ENCODE results near the gene CD6. TPM values are rescaled to one million over a fixed set of nuclear protein-coding genes. Genes with fewer than 3 reads are reported as not detected.

CD6 gene
- total and polyA plus RNA-seq, 8 donors: 1.1 to 2.8 (median 1.4) TPM; not detected in 2

DNA sequence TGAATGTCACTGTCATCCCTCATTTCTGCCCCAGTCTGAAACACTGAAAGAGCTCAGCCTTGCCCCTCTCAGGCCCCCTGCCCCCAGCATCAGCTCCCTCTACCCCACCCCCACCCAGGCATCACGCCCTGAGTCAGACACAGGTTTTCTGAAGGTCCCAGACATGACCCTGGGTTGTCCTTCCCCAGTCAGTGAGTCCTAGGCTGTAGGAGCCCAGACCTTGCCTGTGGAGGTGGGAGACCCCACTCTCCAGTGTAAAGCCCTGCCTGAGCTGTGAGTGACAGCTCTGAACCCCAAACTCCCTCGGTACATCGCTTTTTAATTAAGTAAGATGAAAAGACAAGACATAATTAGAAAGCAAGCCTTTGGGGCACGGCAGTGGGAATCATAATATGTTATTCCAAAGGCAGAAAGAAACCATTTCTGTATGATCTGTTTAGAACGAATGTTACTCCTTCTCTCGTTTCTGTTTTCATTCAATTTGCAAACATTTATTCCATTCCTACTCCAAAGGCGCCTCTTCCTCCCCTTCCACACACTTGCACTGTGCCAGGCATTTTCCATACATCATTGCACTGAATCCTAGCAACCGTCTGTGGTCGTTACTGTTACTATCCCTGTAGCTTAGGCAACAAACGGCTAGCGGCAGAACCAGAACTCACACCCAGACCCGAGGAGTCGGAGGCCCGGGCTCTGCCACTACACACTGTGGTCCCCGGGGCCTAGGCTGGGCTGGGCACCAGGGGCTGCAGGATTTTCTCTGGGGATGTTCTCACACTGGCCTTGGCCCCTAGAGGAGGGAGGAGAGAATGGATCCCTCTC, 63.4 kb downstream of the CD6 start:
- intact Hi-C loops (cut with DNase I; ENCODE audit: low total_unique reads): no loop called here
- WGBS, 5 donors: 66 to 94% (median 85%) methylated on average over 15 of the region's 15 CpGs
- H3K27ac ChIP-seq: no peak overlapping the region
- TF ChIP-seq POLR2AphosphoS5 (IDR thresholded peaks at IDR 0.05) (no peak), EP300 (IDR thresholded peaks at IDR 0.05) (no peak), POLR2A (IDR thresholded peaks at IDR 0.05) (no peak)
- TF ChIP-seq, protein P1, sequence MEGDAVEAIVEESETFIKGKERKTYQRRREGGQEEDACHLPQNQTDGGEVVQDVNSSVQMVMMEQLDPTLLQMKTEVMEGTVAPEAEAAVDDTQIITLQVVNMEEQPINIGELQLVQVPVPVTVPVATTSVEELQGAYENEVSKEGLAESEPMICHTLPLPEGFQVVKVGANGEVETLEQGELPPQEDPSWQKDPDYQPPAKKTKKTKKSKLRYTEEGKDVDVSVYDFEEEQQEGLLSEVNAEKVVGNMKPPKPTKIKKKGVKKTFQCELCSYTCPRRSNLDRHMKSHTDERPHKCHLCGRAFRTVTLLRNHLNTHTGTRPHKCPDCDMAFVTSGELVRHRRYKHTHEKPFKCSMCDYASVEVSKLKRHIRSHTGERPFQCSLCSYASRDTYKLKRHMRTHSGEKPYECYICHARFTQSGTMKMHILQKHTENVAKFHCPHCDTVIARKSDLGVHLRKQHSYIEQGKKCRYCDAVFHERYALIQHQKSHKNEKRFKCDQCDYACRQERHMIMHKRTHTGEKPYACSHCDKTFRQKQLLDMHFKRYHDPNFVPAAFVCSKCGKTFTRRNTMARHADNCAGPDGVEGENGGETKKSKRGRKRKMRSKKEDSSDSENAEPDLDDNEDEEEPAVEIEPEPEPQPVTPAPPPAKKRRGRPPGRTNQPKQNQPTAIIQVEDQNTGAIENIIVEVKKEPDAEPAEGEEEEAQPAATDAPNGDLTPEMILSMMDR (IDR thresholded peaks at IDR 0.05): no peak
- peak in 1 of 2 donors; percentile 76 for DNase-seq
- H3K36me3 ChIP-seq: no peaks in the 10 kb centered on the region
- H3K4me1 ChIP-seq: peaks cover 0 to 33% (median 7%) of the 10 kb centered on the region in 4 donors
- H3K27me3 ChIP-seq: no peaks in the 10 kb centered on the region
- no peaks in the 10 kb centered on the region for H3K9me3 ChIP-seq
- no peak overlapping the region for H3K4me3 ChIP-seq

DNA sequence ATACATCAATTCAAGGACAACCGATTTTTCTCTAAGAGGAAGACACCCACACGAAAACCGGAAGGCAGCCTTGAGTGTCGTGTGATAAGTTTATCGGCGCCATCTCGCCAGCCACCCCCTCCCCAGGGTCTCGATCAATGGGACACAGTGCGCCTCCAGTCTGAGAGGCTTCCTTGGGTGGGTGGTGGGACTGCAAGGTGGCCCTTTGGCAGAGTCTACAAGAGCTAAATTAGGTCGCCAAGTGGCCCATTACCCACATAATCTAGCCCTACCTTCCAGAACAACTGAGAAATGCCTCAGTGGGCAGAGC, 64.0 kb downstream of the CD6 start:
- intact Hi-C loops (cut with DNase I; ENCODE audit: low total_unique reads): no loop called here
- TF ChIP-seq POLR2AphosphoS5 (IDR thresholded peaks at IDR 0.05) (no peak), EP300 (IDR thresholded peaks at IDR 0.05) (no peak)
- 83 to 90% (median 88%) methylated on average over 10 of the region's 10 CpGs for WGBS, 5 donors
- Histone ChIP-seq H3K36me3 (no peaks in the 10 kb centered on the region), H3K9me3 (no peaks in the 10 kb centered on the region), H3K27ac (no peak overlapping the region), H3K4me1 (peaks cover 0 to 33% (median 7%) of the 10 kb centered on the region in 4 donors), H3K27me3 (no peaks in the 10 kb centered on the region), H3K4me3 (no peak overlapping the region)
- no peak for DNase-seq

DNA sequence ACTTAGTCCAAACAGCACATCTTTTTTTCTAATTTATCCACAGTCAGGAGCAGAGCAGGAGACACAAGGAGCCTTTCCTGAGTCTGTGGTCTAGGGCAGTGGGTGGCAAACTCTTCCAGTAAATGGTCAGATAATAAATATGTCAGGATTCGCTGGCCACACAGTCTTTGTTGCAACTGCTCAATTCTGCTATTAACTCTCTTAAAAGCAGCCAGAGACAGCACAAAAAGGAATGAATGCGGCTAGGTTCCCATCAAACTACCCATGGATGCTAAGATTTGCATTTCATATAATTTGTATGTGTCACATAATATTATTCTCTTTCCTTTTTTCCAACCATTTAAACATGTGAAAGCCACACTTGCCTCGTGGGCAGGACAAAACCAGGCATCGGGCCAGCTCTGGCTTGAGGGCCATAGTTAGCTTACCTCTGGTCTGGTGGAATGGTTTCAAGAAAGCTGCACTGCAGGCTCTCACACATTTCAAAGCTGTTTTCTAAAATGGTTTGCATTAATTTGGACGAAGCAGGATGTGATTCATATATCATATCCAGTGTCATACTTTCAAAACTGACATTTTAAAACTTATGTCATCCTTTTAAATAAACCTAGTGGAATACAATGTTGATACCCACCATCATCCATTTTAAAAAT, 66.1 kb downstream of the CD6 start:
- Histone ChIP-seq H3K27me3 (no peaks in the 10 kb centered on the region), H3K36me3 (no peaks in the 10 kb centered on the region), H3K4me3 (no peak overlapping the region), H3K4me1 (peaks cover 7 to 35% (median 14%) of the 10 kb centered on the region in 4 donors), H3K9me3 (no peaks in the 10 kb centered on the region), H3K27ac (no peak overlapping the region)
- TF ChIP-seq POLR2AphosphoS5 (IDR thresholded peaks at IDR 0.05) (no peak), EP300 (IDR thresholded peaks at IDR 0.05) (no peak), POLR2A (IDR thresholded peaks at IDR 0.05) (no peak)
- TF ChIP-seq, protein P1 (IDR thresholded peaks at IDR 0.05): no peak
- intact Hi-C loops (cut with DNase I; ENCODE audit: low total_unique reads): no loop called here
- 46 to 55% (median 51%) methylated on average over 5 of the region's 5 CpGs for WGBS, 5 donors
- peak in 1 of 2 donors; percentile 75 for DNase-seq

DNA sequence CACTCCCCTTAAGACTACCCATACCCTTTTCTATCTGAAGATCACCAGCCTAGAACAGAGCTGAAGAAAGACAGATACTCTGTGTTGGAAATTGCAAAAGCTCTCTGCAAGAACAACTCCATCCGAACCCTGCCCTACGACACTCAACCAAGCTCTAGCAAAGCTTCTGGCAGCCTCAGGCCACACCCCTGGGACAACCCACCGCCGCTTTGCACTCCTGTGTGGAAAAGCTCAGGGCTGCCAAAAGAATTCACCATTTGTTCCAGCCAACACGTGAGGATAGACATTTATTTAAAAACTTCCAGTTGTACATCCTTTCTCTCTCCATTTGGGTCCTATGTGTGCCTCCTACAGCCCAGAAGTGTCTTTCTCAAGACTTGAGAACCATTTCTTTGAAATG, 68.4 kb downstream of the CD6 start:
- Histone ChIP-seq H3K9me3 (no peaks in the 10 kb centered on the region), H3K4me3 (no peak overlapping the region), H3K36me3 (no peaks in the 10 kb centered on the region), H3K27ac (no peak overlapping the region), H3K27me3 (no peaks in the 10 kb centered on the region), H3K4me1 (peaks cover 7 to 22% (median 13%) of the 10 kb centered on the region in 4 donors)
- no peak for DNase-seq
- intact Hi-C loops (cut with DNase I; ENCODE audit: low total_unique reads): no loop called here
- TF ChIP-seq POLR2AphosphoS5 (IDR thresholded peaks at IDR 0.05) (no peak), EP300 (IDR thresholded peaks at IDR 0.05) (no peak), POLR2A (IDR thresholded peaks at IDR 0.05) (no peak)
- TF ChIP-seq, protein P1 (IDR thresholded peaks at IDR 0.05): no peak
- 68 to 76% (median 72%) methylated on average over 5 of the region's 5 CpGs for WGBS, 5 donors

Data from stomach (tissue), 9 donors.